A673 (cell line): ENCODE measurements around the gene NFKBIZ. TPM values are rescaled to one million over a fixed set of nuclear protein-coding genes. Genes with fewer than 3 reads are reported as not detected.
"Not testable (repeated sequence)": the region's sequence is repeated elsewhere in the genome, so short reads cannot be mapped to it uniquely, and the experiment has no call there.

Experiments
- BruUV-seq: library from RNA; stranded (reverse); fragments of 400-500 nt; replicated peaks from 2 replicates; lab custom pipeline; 2021; lab: Mats Ljungman, UMichigan
- CTCF ChIA-PET: fragments of 300-600 bp; sonication (Branson Sonifier 250); formaldehyde crosslinking; loops from one replicate; lab custom pipeline; 2022; ENCODE audit warnings: antibody characterized with exemption; lab: Charles Lee
- POLR2A ChIA-PET: fragments of 300-600 bp; sonication (Branson Sonifier 250); formaldehyde crosslinking; loops from one replicate; lab custom pipeline; 2022; ENCODE audit warnings: antibody characterized with exemption; ENCODE audit not compliant: low non-redundant PET; lab: Charles Lee
- DNase-seq: peaks from one replicate; pipeline ENCODE4 v3.0.0-alpha.2; 2015; ENCODE audit warnings: low spot score
- H3K27ac ChIP-seq: fragments of 200-600 bp; sonication (generic); 2 replicates; pipeline ENCODE4 v1.5.1; 2016; ENCODE audit warnings: mixed run types, low read depth, mild to moderate bottlenecking, mixed read lengths, antibody characterized with exemption, low read length; ENCODE audit not compliant: poor library complexity, severe bottlenecking
- H3K27me3 ChIP-seq: fragments of 200-600 bp; sonication (generic); replicated peaks from 2 replicates; pipeline ENCODE4 v1.6.1; 2017; ENCODE audit warnings: mixed run types, low read depth, mild to moderate bottlenecking, mixed read lengths, antibody characterized with exemption, low read length; ENCODE audit not compliant: insufficient read depth, poor library complexity
- H3K36me3 ChIP-seq: fragments of 200-600 bp; sonication (generic); 2 replicates; pipeline ENCODE4 v1.6.1; 2016; ENCODE audit warnings: mixed run types, mild to moderate bottlenecking, mixed read lengths, antibody characterized with exemption, low read length; ENCODE audit not compliant: insufficient read depth, poor library complexity, severe bottlenecking
- H3K4me1 ChIP-seq: fragments of 200-600 bp; sonication (generic); 2 replicates; pipeline ENCODE4 v1.6.1; 2017; ENCODE audit warnings: mixed run types, mild to moderate bottlenecking, mixed read lengths, antibody characterized with exemption, low read length; ENCODE audit not compliant: insufficient read depth, poor library complexity, severe bottlenecking
- H3K4me3 ChIP-seq: fragments of 200-600 bp; sonication (generic); 2 replicates; pipeline ENCODE4 v1.5.1; 2016; ENCODE audit warnings: low read depth, mixed run types, mild to moderate bottlenecking, mixed read lengths, low read length; ENCODE audit not compliant: poor library complexity, severe bottlenecking
- H3K9me3 ChIP-seq: fragments of 200-600 bp; sonication (generic); 2 replicates; pipeline ENCODE4 v1.6.1; 2016; ENCODE audit warnings: mixed run types, low read depth, mild to moderate bottlenecking, mixed read lengths, antibody characterized with exemption, low read length; ENCODE audit not compliant: poor library complexity, severe bottlenecking
- CTCF ChIP-seq: fragments of 300-800, 200-600 bp; sonication (generic); conservative IDR thresholded peaks from 2 replicates; pipeline ENCODE4 v1.5.1; 2017; ENCODE audit warnings: low read depth, mild to moderate bottlenecking, antibody characterized with exemption, low read length, moderate library complexity, mixed read lengths
- EZH2 ChIP-seq: fragments of 200-600 bp; sonication (generic); IDR thresholded peaks from 2 replicates; pipeline ENCODE4 v1.6.1; 2017; ENCODE audit warnings: borderline replicate concordance, low read depth, mild to moderate bottlenecking, mixed read lengths, antibody characterized with exemption, low read length; ENCODE audit not compliant: poor library complexity, severe bottlenecking
- intact Hi-C: fragments of 100-400 bp; cut with micrococcal nuclease; formaldehyde crosslinking; loops from one replicate; pipeline ENCODE4 v1.10.0; 2022; ENCODE audit not compliant: unreplicated experiment
- total RNA-seq: library from RNA; stranded (reverse); gene quantifications from 2 replicates; pipeline ENCODE4 v1.2.3, GENCODE V29; 2021

NFKBIZ gene
- total RNA-seq, 1 experiment from 2014 or later = 15.1 TPM

DNA sequence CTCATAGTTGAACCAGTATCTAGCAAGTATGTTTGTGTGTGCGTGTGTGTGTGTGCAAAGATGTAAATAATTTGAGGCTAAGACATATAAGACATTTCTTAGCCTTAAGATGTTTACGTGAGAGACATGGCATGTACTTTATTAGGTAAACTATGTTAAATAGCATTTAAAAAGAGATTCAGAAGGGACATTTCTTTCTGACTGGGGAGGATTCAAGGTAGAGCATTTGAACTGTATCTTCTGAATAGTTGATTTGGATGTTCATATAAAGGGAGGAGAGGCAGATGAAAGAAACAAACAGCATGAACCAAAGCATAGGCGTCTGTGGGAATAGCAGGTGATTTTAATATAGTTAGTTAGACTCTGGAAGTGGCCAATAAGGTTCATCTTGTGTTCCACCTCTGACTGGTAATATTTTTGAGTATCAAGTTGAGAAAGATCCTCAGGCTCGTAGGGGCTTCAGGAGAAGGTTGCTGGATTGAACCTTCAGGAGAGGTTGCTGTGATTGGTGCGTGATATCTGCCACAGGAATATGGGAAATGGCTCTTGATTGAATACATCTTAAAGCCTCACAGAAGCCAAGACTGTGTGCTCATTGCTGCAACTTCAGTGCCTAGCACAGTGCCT is 12.6 kb downstream of the NFKBIZ start:
- Histone ChIP-seq H3K27ac (no peak overlapping the region), H3K9me3 (no peaks in the 10 kb centered on the region), H3K27me3 (no peaks in the 10 kb centered on the region), H3K36me3 (peaks cover 49% of the 10 kb centered on the region), H3K4me1 (no peaks in the 10 kb centered on the region), H3K4me3 (no peak overlapping the region)
- no peak for DNase-seq
- BruUV-seq = no TSS peak
- TF ChIP-seq CTCF (no peak), EZH2 (no peak)
- ChIA-PET POLR2A (interaction anchor here (0.6 kb wide), 2 partner anchors 11 to 75 kb away, joined by 4 to 5 read pairs; no protein-coding TSS in a partner anchor), CTCF (no interaction called here)
- intact Hi-C loops = no loop called here

GRCh38 chr3:101862416-101863165 is 13.3 kb downstream of the NFKBIZ start:
- H3K4me1 ChIP-seq = no peaks in the 10 kb centered on the region
- intact Hi-C loops = no loop called here
- CTCF ChIA-PET = no interaction called here

GRCh38 chr3:101864926-101865325 is 15.6 kb downstream of the NFKBIZ start:
- H3K27me3 ChIP-seq, H3K27ac ChIP-seq, intact Hi-C loops, H3K4me3 ChIP-seq, BruUV-seq, POLR2A ChIA-PET, CTCF ChIA-PET, H3K4me1 ChIP-seq, DNase-seq, H3K9me3 ChIP-seq: not testable (repeated sequence)
- H3K36me3 ChIP-seq = peaks cover 18% of the 10 kb centered on the region

More at GRCh38 chr3:101862416-101863165, 13.3 kb downstream of the NFKBIZ start:
- no peak for DNase-seq
- Histone ChIP-seq H3K9me3 (no peaks in the 10 kb centered on the region), H3K36me3 (peaks cover 42% of the 10 kb centered on the region), H3K27ac (no peak overlapping the region), H3K27me3 (no peaks in the 10 kb centered on the region), H3K4me3 (no peak overlapping the region)
- POLR2A ChIA-PET = no interaction called here
- TF ChIP-seq EZH2 (no peak), CTCF (no peak)
- no TSS peak for BruUV-seq
